Naive thymus-derived CD4-positive, alpha-beta T cell (primary cell): ENCODE data around the gene TMC1. TPM values are rescaled to one million over a fixed set of nuclear protein-coding genes. Genes with fewer than 3 reads are reported as not detected.

Experiments
- ATAC-seq: fragments of 150-1000 bp; cut with Tn5 transposase; 2 replicates; pipeline ENCODE4 v1.10.0; 2021; ENCODE audit warnings: mild to moderate bottlenecking, moderate library complexity
- CTCF ChIA-PET: fragments of 350-600 bp; sonication (Branson Sonifier 250); formaldehyde crosslinking; loops from one replicate; lab custom pipeline; 2021; ENCODE audit warnings: antibody characterized with exemption; lab: Charles Lee
- POLR2A ChIA-PET: fragments of 350-600 bp; sonication (Branson Sonifier 250); formaldehyde crosslinking; loops from one replicate; lab custom pipeline; 2021; ENCODE audit warnings: antibody characterized with exemption, inconsistent platforms; lab: Charles Lee
- DNase-seq, 9 donors: peaks; one replicate each; pipeline versions ENCODE4 v3.0.0 to v3.0.0-alpha.2; 2020 to 2022; ENCODE audit warnings: mixed read lengths in 1 of 9
- H3K27ac ChIP-seq: one replicate; pipeline ENCODE4 v1.7.0; 2013; ENCODE audit warnings: mild to moderate bottlenecking, low read depth, low read length, moderate library complexity
- H3K27me3 ChIP-seq, 2 donors: one replicate each; pipeline ENCODE4 v1.7.0; 2013; ENCODE audit warnings: low read length in 2 of 2, mild to moderate bottlenecking in 2 of 2, moderate library complexity in 2 of 2; ENCODE audit not compliant: control insufficient read depth in 2 of 2, insufficient read depth in 2 of 2
- H3K36me3 ChIP-seq, 3 experiments: 1 replicate in 2 of 3; 2 replicates in 1 of 3; pipeline ENCODE4 v1.7.0; 2013; ENCODE audit warnings: low read length in 3 of 3, mild to moderate bottlenecking in 3 of 3, moderate library complexity in 1 of 3; ENCODE audit not compliant: insufficient read depth in 3 of 3, control insufficient read depth in 2 of 3
- H3K4me1 ChIP-seq, 2 donors: one replicate each; pipeline ENCODE4 v1.7.0; 2013; ENCODE audit warnings: low read length in 2 of 2, mild to moderate bottlenecking in 2 of 2, moderate library complexity in 1 of 2; ENCODE audit not compliant: control insufficient read depth in 2 of 2, insufficient read depth in 2 of 2
- H3K4me3 ChIP-seq: 2 replicates; pipeline ENCODE4 v1.7.0; 2013; ENCODE audit warnings: mild to moderate bottlenecking, low read length
- H3K9me3 ChIP-seq, 3 experiments: 1 replicate in 2 of 3; 2 replicates in 1 of 3; pipeline ENCODE4 v1.7.0; 2013; ENCODE audit warnings: low read length in 3 of 3; ENCODE audit not compliant: control insufficient read depth in 2 of 3
- H3K27ac Mint-ChIP-seq, 9 donors: one replicate each; pipeline ENCODE4 v1.8.0; 2020 to 2022; ENCODE audit warnings: mixed read lengths in 9 of 9, mild to moderate bottlenecking in 8 of 9, moderate library complexity in 5 of 9, inconsistent platforms in 2 of 9
- H3K27me3 Mint-ChIP-seq, 5 donors: one replicate each; pipeline ENCODE4 v1.8.0; 2021 to 2022; ENCODE audit warnings: mixed read lengths in 5 of 5, mild to moderate bottlenecking in 1 of 5
- H3K36me3 Mint-ChIP-seq, 5 donors: one replicate each; pipeline ENCODE4 v1.8.0; 2020 to 2022; ENCODE audit warnings: mixed read lengths in 5 of 5, mild to moderate bottlenecking in 3 of 5, inconsistent platforms in 1 of 5
- H3K4me1 Mint-ChIP-seq, 7 donors: one replicate each; pipeline ENCODE4 v1.8.0; 2020 to 2022; ENCODE audit warnings: mixed read lengths in 7 of 7, mild to moderate bottlenecking in 3 of 7, inconsistent platforms in 1 of 7
- H3K4me3 Mint-ChIP-seq, 10 donors: one replicate each; pipeline ENCODE4 v1.8.0; 2020 to 2022; ENCODE audit warnings: mild to moderate bottlenecking in 10 of 10, mixed read lengths in 10 of 10, moderate library complexity in 6 of 10, inconsistent platforms in 2 of 10
- H3K9me3 Mint-ChIP-seq, 11 donors: one replicate each; pipeline ENCODE4 v1.8.0; 2020 to 2022; ENCODE audit warnings: mixed read lengths in 11 of 11, mild to moderate bottlenecking in 4 of 11, inconsistent platforms in 1 of 11, moderate library complexity in 1 of 11
- intact Hi-C, 2 donors: fragments of 100-400 bp; cut with micrococcal nuclease; formaldehyde crosslinking; loops; one replicate each; pipeline ENCODE4 v1.15.1; 2023
- polyA plus RNA-seq, 2 donors: library from polyadenylated mRNA; unstranded; fragments of 300-500 nt; fragmentation: Illumina TruSeq; gene quantifications; one replicate each; pipeline ENCODE4 v1.2.3, GENCODE V29; 2021
- total RNA-seq, 6 experiments: library from RNA in 5 of 6; stranded (reverse) in 5 of 6; gene quantifications; 1 replicate in 5 of 6; 2 replicates in 1 of 6; pipeline ENCODE4 v1.2.3 and lab custom pipeline; 2021 to 2026

Gene TMC1
- total and polyA plus RNA-seq, 7 experiments from 2014 or later, result not detected

- ChIA-PET CTCF (interaction anchor here (0.7 kb wide), 1 partner anchor 245 kb away, joined by 3 read pairs; no protein-coding TSS in a partner anchor), POLR2A (interaction anchor here (0.6 to 0.8 kb wide), 4 partner anchors 61 to 809 kb away, joined by 3 to 5 read pairs (median 4); partner anchors contain the start of gene ZFAND5)
- H3K4me1 ChIP-seq, result peaks cover 13 to 15% of the 10 kb centered on the region in 2 donors
- intact Hi-C loops, result loop anchor here (5.0 to 10.0 kb wide), 6 partner anchors 58 to 765 kb away; partner anchors contain the start of genes CEMIP2 (in 2 of the 2) and ANXA1 (in 1 of the 2)
- Mint-ChIP-seq H3K27me3 (no peaks in the 10 kb centered on the region), H3K36me3 (peaks cover 0 to 7% (median 5%) of the 10 kb centered on the region in 5 donors), H3K9me3 (peaks cover 0 to 8% (median 4%) of the 10 kb centered on the region in 11 donors), H3K27ac (peak overlapping the region in 5 of 9 donors; percentile 12 to 52 (median 32)), H3K4me1 (peaks cover 11 to 47% (median 28%) of the 10 kb centered on the region in 7 donors), H3K4me3 (peak overlapping the region in 2 of 10 donors; percentile 7 to 12)
- no peak overlapping the region for H3K27ac ChIP-seq
- H3K4me3 ChIP-seq, result no peak overlapping the region
- H3K36me3 ChIP-seq, result no peaks in the 10 kb centered on the region
- no peaks in the 10 kb centered on the region for H3K27me3 ChIP-seq
- ATAC-seq (no peak), DNase-seq (no peak)
- H3K9me3 ChIP-seq, result peaks cover 0 to 7% (median 0%) of the 10 kb centered on the region in 3 experiments
These were observed 8.1 kb downstream of the TMC1 start for GRCh38 chr9:72529531-72529930.

DNA sequence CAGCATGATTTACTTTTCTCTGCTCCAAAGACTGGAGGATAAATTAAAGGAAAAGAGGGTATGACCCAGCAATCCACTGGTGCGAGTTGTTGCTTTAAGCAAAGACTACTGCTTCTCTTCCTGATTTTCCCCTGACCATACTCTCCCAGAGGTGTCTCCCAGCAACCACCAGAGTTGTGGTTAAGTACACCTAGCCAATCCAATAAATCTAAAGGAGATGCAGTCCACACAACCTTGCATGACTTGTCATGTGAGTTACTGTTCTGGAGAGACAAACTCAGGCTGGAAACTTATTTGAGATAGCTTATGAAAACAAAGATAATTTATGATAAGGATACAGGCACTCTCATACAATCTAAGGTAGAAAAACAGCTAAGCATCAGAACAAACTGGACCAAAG lies 11.9 kb downstream of the TMC1 start:
- no peak overlapping the region for H3K27ac ChIP-seq
- no peak overlapping the region for H3K4me3 ChIP-seq
- Mint-ChIP-seq H3K36me3 (peaks cover 0 to 14% (median 5%) of the 10 kb centered on the region in 5 donors), H3K27me3 (no peaks in the 10 kb centered on the region), H3K27ac (no peak overlapping the region), H3K4me1 (peaks cover 0 to 18% (median 3%) of the 10 kb centered on the region in 7 donors), H3K9me3 (peaks cover 0 to 13% (median 5%) of the 10 kb centered on the region in 11 donors), H3K4me3 (no peak overlapping the region)
- no peak for ATAC-seq
- no peaks in the 10 kb centered on the region for H3K4me1 ChIP-seq
- H3K9me3 ChIP-seq, result peaks cover 0 to 7% (median 0%) of the 10 kb centered on the region in 3 experiments
- ChIA-PET POLR2A (interaction anchor here (0.8 kb wide), 1 partner anchor 57 kb away, joined by 3 read pairs; no protein-coding TSS in a partner anchor), CTCF (interaction anchor here (0.5 to 0.6 kb wide), 2 partner anchors 18 to 644 kb away, joined by 4 to 5 read pairs; no protein-coding TSS in a partner anchor)
- no peaks in the 10 kb centered on the region for H3K36me3 ChIP-seq
- H3K27me3 ChIP-seq, result no peaks in the 10 kb centered on the region
- DNase-seq, result no peak
- intact Hi-C loops, result no loop called here

- no peak for ATAC-seq
- Mint-ChIP-seq H3K36me3 (peaks cover 0 to 17% (median 5%) of the 10 kb centered on the region in 5 donors), H3K4me3 (no peak overlapping the region), H3K27me3 (no peaks in the 10 kb centered on the region), H3K27ac (no peak overlapping the region), H3K4me1 (peaks cover 0 to 18% (median 0%) of the 10 kb centered on the region in 7 donors), H3K9me3 (peaks cover 0 to 13% (median 4%) of the 10 kb centered on the region in 11 donors)
- H3K27ac ChIP-seq, result no peak overlapping the region
- CTCF ChIA-PET, result no interaction called here
- POLR2A ChIA-PET, result interaction anchor here (0.5 to 0.7 kb wide), 3 partner anchors 23 to 754 kb away, joined by 3 to 4 read pairs (median 3); no protein-coding TSS in a partner anchor
- intact Hi-C loops, result no loop called here
- H3K27me3 ChIP-seq, result no peaks in the 10 kb centered on the region
- peaks cover 0 to 7% (median 0%) of the 10 kb centered on the region in 3 experiments for H3K9me3 ChIP-seq
- no peaks in the 10 kb centered on the region for H3K4me1 ChIP-seq
- no peaks in the 10 kb centered on the region for H3K36me3 ChIP-seq
- H3K4me3 ChIP-seq, result no peak overlapping the region
- DNase-seq, result no peak
These were observed 13.5 kb downstream of the TMC1 start for GRCh38 chr9:72534931-72535330.

DNA sequence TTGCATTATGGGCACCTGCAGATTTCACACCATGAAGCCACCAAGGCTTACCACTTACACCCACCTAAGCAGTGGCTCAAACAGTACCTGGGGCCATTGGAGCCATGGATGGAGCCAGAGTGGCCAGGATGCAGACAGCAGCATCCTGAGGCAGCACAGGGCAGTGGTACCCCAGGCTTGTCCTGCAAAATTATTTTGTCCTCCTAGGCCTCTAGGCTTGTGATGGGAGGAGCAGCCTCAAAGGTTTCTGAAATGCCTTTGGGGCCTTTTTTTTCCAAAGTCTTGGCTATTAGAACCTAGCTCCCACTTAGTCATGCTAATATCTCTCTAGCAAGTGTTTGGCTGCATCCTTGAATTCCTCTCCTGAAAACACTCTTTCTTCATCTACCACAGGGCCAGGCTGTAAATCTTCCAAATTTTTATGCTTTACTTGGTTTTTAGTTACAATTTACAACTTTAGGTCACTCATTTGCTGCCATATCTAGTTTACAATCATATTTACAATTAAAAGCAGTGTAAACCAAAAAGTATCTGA lies 15.7 kb downstream of the TMC1 start:
- no peak overlapping the region for H3K27ac Mint-ChIP-seq
- peaks cover 0 to 30% (median 0%) of the 10 kb centered on the region in 7 donors for H3K4me1 Mint-ChIP-seq
- H3K27me3 Mint-ChIP-seq, result no peaks in the 10 kb centered on the region

GRCh38 chr9:72537671-72538070 lies 16.3 kb downstream of the TMC1 start:
- H3K27ac Mint-ChIP-seq, result no peak overlapping the region
- Histone ChIP-seq H3K27me3 (no peaks in the 10 kb centered on the region), H3K36me3 (no peaks in the 10 kb centered on the region), H3K4me1 (no peaks in the 10 kb centered on the region), H3K4me3 (no peak overlapping the region), H3K27ac (no peak overlapping the region), H3K9me3 (no peaks in the 10 kb centered on the region)
- no peak for DNase-seq
- H3K27me3 Mint-ChIP-seq, result no peaks in the 10 kb centered on the region
- POLR2A ChIA-PET, result interaction anchor here (1.0 kb wide), 1 partner anchor 173 kb away, joined by 3 read pairs; the partner anchor contains the start of gene ZFAND5
- H3K9me3 Mint-ChIP-seq, result peaks cover 0 to 10% (median 2%) of the 10 kb centered on the region in 11 donors
- H3K4me3 Mint-ChIP-seq, result no peak overlapping the region
- peaks cover 0 to 32% (median 0%) of the 10 kb centered on the region in 7 donors for H3K4me1 Mint-ChIP-seq
- intact Hi-C loops, result no loop called here
- ATAC-seq, result no peak
- peaks cover 0 to 18% (median 0%) of the 10 kb centered on the region in 5 donors for H3K36me3 Mint-ChIP-seq
- CTCF ChIA-PET, result interaction anchor here (0.6 kb wide), 1 partner anchor 19 kb away, joined by 3 read pairs; no protein-coding TSS in a partner anchor

More for the DNA sequence above, 15.7 kb downstream of the TMC1 start:
- DNase-seq, result no peak
- H3K36me3 ChIP-seq, result no peaks in the 10 kb centered on the region
- H3K4me3 Mint-ChIP-seq, result no peak overlapping the region
- H3K36me3 Mint-ChIP-seq, result peaks cover 0 to 20% (median 0%) of the 10 kb centered on the region in 5 donors
- H3K9me3 ChIP-seq, result no peaks in the 10 kb centered on the region
- intact Hi-C loops, result no loop called here
- POLR2A ChIA-PET, result no interaction called here
- H3K27ac ChIP-seq, result no peak overlapping the region
- no peak overlapping the region for H3K4me3 ChIP-seq
- no peaks in the 10 kb centered on the region for H3K4me1 ChIP-seq
- peaks cover 0 to 10% (median 2%) of the 10 kb centered on the region in 11 donors for H3K9me3 Mint-ChIP-seq
- H3K27me3 ChIP-seq, result no peaks in the 10 kb centered on the region
- CTCF ChIA-PET, result interaction anchor here (0.6 kb wide), 1 partner anchor 20 kb away, joined by 3 read pairs; no protein-coding TSS in a partner anchor
- no peak for ATAC-seq

- ChIA-PET CTCF (interaction anchor here (0.6 kb wide), 1 partner anchor 736 kb away, joined by 4 read pairs; no protein-coding TSS in a partner anchor), POLR2A (no interaction called here)
- DNase-seq (no peak), ATAC-seq (no peak)
- peaks cover 0 to 37% (median 0%) of the 10 kb centered on the region in 7 donors for H3K4me1 Mint-ChIP-seq
- H3K4me3 Mint-ChIP-seq, result no peak overlapping the region
- H3K9me3 Mint-ChIP-seq, result peaks cover 0 to 13% (median 2%) of the 10 kb centered on the region in 11 donors
- Histone ChIP-seq H3K4me3 (no peak overlapping the region), H3K27me3 (no peaks in the 10 kb centered on the region), H3K27ac (no peak overlapping the region), H3K36me3 (no peaks in the 10 kb centered on the region), H3K9me3 (no peaks in the 10 kb centered on the region), H3K4me1 (no peaks in the 10 kb centered on the region)
- H3K27me3 Mint-ChIP-seq, result no peaks in the 10 kb centered on the region
- no peak overlapping the region for H3K27ac Mint-ChIP-seq
- H3K36me3 Mint-ChIP-seq, result peaks cover 0 to 21% (median 0%) of the 10 kb centered on the region in 5 donors
- intact Hi-C loops, result no loop called here
These were observed 17.7 kb downstream of the TMC1 start for GRCh38 chr9:72538921-72539702.
